Measurements from ENCODE around the gene PAOX.

GRCh38 chr10:133388973-133389818 lies 10.1 kb downstream of the PAOX start:
- TF ChIP-seq CTCF (conservative IDR thresholded peaks at IDR 0.05 in 1 of 2, IDR thresholded peaks at IDR 0.05 in 1 of 2; ENCODE audit: low read depth in 1 of 2, low read length in 2 of 2) (no peak), EZH2 (IDR thresholded peaks at IDR 0.05; ENCODE audit: low read length, missing control alignments) (no peak)
